ENCODE results near the gene TJP1.

TJP1 gene

DNA sequence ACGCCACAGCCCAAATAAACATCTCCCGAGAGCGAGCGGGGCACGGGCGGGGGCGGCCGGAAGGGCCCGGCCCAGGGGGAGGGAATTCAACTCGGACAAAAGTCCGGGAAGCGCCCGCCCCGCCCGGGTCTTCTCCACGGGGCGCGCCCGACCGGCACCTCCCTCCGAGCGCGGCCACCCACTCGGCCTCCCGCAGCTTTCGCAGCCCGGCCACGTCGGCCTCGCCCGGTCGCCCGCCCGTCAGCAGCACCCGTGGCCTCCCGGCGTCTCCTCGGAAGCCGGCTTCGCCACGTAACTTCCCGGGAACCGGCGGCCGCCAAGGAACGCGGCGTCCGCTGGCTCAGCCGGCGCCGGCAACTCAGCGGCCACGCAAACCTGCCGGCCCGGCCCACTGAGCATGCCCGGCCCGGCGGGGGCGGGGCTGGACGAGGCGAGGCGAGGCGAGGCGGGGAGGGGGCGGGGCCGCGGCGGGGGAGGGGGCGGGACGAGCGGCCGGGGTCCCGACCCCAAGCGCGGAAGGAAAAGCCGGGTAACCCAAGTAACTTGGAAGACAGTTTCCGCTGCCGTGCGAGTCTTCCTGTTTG lies at the start of gene TJP1:
TSS of gene TJP1 (minus strand) at position 369 of the 584 bp plus-strand sequence. CDS start 440 bp downstream, outside the sequence.
- in situ Hi-C loops (cut with MboI; ENCODE audit: low pct_unique_long_range_greater_than_20kb, low sequenced_read_pairs, unreplicated experiment), result no loop called here
- no peak for DNase-seq (ENCODE audit: low spot score)
- TF ChIP-seq, protein P1, sequence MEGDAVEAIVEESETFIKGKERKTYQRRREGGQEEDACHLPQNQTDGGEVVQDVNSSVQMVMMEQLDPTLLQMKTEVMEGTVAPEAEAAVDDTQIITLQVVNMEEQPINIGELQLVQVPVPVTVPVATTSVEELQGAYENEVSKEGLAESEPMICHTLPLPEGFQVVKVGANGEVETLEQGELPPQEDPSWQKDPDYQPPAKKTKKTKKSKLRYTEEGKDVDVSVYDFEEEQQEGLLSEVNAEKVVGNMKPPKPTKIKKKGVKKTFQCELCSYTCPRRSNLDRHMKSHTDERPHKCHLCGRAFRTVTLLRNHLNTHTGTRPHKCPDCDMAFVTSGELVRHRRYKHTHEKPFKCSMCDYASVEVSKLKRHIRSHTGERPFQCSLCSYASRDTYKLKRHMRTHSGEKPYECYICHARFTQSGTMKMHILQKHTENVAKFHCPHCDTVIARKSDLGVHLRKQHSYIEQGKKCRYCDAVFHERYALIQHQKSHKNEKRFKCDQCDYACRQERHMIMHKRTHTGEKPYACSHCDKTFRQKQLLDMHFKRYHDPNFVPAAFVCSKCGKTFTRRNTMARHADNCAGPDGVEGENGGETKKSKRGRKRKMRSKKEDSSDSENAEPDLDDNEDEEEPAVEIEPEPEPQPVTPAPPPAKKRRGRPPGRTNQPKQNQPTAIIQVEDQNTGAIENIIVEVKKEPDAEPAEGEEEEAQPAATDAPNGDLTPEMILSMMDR (IDR thresholded peaks at IDR 0.05; ENCODE audit: extremely low read depth, insufficient read depth, missing control alignments), result no peak

DNA sequence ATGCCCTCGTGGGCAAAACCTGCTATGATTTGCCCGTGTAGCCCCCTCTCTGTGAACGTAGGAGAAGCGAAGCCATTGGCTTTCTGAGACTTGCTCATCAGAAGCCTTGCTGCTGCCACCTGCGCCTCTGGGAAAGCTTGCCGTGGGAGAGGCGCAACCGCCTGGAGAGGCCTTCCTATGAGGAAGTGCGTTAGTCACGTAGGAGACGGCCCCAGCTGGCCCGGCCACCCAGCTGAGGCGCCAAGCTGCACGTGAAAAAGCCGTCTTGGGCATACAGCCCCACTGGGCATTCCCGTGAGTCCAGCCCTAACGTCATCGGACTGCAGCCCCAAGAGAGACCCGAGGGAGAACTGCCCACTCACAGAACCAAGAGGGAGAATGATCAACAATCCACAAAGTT lies 49.1 kb upstream of the TJP1 start:
- TF ChIP-seq, protein P1 (IDR thresholded peaks at IDR 0.05; ENCODE audit: extremely low read depth, insufficient read depth, missing control alignments), result no peak
- in situ Hi-C loops (cut with MboI; ENCODE audit: low pct_unique_long_range_greater_than_20kb, low sequenced_read_pairs, unreplicated experiment), result no loop called here

DNA sequence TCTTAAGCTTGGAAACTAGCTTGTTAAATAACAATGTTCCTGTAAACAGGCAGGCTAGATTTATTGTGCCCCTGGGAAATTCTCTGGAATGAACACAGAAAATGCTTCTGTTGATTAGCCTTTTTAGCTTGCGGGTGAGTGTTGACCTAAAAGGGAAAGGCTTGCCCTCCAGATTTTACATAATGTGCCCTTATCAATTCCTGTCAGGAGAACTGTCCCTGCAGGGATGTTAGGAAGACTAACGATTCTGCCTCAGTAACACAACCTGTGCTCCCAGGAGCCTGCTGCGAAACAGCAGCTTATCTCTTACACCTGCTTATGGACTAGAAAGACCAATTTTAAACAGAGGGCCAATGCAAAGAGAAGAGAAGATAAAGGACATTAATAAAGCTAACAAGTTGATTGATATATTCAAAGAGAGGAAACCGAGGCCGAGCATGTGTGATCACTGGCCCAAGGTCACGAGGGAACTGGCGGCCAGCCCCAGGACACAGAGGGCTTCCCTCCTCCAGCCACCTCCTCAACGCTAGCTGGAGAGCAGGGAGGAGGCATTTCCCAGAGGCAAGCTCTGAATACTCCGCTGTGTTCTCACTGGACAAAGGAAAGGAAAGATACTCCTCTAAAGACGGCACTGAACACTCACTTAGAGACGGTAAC lies 48.4 kb upstream of the TJP1 start:
- in situ Hi-C loops (cut with MboI; ENCODE audit: low pct_unique_long_range_greater_than_20kb, low sequenced_read_pairs, unreplicated experiment), result no loop called here
- no peak for DNase-seq (ENCODE audit: low spot score)
- TF ChIP-seq, protein P1 (IDR thresholded peaks at IDR 0.05; ENCODE audit: extremely low read depth, insufficient read depth, missing control alignments), result no peak

More for the DNA sequence above, 49.1 kb upstream of the TJP1 start:
- DNase-seq (ENCODE audit: low spot score), result no peak

DNA sequence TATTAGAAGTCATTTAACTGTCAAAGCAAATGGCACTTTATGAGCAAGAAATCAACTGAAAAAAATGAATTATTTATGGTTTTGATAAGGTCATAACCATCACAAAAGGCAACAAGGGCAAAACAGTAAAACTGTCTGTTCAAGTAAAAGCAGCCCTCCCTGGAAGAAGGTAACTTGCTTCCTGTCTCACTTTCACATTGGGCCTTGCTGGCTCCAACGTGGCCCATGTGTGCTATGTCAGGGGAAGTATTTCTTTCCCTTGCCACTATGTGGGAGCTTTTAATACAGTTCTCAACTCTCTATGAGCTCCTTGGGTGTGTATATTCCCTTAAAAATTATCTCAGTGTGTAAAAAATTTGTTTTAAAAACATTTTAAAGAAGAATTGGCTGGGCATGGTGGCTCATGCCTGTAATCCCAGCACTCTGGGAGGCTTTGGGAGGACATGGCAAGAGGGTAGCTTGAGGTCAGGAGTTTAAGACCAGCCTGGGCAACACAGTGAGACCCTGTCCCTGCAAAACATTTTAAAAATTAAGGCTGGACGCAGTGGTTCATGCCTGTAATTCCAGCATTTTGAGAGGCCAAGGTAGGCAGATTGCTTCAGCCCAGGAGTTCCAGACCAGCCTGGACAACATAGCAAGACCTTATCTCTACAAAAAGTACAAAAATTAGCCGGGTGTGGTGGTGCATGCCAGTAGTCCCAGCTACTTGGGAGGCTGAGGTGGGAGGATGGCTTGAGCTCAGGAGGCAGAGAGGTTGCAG lies 45.2 kb upstream of the TJP1 start:
- in situ Hi-C loops (cut with MboI; ENCODE audit: low pct_unique_long_range_greater_than_20kb, low sequenced_read_pairs, unreplicated experiment), result no loop called here
- TF ChIP-seq, protein P1 (IDR thresholded peaks at IDR 0.05; ENCODE audit: extremely low read depth, insufficient read depth, missing control alignments), result no peak
- DNase-seq (ENCODE audit: low spot score), result no peak

DNA sequence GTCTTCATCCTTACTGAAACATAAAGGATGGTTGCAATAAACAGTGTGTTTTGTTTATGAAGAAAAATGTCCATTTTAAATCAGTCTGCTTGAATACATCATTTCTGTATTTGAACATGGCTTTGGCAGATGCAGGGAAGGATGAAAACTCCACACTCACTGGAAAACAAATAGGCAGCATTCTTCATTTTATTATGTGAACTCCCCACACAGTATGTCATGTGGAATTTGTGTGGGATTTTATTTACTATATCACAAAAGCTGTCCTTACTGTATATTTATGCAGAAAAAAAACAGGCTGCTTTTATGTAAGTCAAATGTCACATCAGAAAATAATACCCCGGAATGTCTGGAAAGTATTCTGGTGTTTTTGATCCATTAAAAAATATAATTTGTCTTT lies 44.1 kb upstream of the TJP1 start:
- TF ChIP-seq, protein P1 (IDR thresholded peaks at IDR 0.05; ENCODE audit: extremely low read depth, insufficient read depth, missing control alignments), result no peak
- DNase-seq (ENCODE audit: low spot score), result no peak
- in situ Hi-C loops (cut with MboI; ENCODE audit: low pct_unique_long_range_greater_than_20kb, low sequenced_read_pairs, unreplicated experiment), result no loop called here

DNA sequence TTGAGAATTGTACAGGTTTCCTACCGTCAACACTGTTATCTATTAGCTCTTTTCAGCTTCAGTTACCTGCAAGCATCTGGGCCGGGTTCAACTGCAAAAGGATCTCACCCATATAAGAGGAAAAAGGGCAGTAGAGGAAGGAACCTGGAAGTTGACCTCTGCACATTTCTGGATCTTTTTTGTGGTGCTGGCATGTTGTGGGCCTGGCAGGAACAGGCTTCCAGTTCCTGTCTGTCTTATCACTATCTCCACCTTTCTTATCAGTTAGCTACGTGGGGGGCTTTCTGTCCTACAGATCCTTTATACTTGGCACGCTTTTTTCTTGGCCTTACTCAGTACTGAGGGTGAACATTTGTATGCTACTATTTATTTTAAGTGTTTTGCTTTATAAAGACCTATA lies 42.2 kb upstream of the TJP1 start:
- TF ChIP-seq, protein P1 (IDR thresholded peaks at IDR 0.05; ENCODE audit: extremely low read depth, insufficient read depth, missing control alignments), result no peak
- in situ Hi-C loops (cut with MboI; ENCODE audit: low pct_unique_long_range_greater_than_20kb, low sequenced_read_pairs, unreplicated experiment), result no loop called here
- no peak for DNase-seq (ENCODE audit: low spot score)

Data from GM13977 (cell line).